ENCODE results near the gene ST6GALNAC2. TPM values are rescaled to one million over a fixed set of nuclear protein-coding genes. Genes with fewer than 3 reads are reported as not detected.
A peak's percentile ranks its signal among the peaks of the same experiment; 100 is the strongest.

Gene ST6GALNAC2
- total RNA-seq, 6 experiments from 2014 or later: 0.81 to 5.0 (median 2.3) TPM

DNA sequence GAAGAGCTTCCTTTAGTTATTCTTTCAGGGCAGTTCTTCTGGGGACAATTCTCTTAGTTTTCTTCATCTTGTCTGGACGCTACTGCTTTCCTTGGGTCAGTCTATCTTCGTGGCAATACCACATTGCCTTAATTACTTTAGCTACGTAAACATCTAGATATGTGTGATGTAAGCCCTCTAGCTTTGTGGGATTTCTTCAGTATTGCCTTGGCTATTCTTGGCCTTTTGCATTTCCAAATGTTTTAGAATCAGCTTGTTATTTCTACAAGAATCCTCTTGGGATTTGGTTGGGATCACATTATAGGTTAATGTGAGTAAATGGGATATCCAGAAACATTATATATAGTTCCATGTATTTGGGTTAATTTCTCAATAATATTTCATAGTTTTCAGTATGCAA is 9.0 kb upstream of the ST6GALNAC2 start:
- TF ChIP-seq POLR2A (IDR thresholded peaks at IDR 0.05): no peak
- H3K4me3 ChIP-seq: no peak overlapping the region
- intact Hi-C loops (cut with DNase I): no loop called here
- ATAC-seq (no peak), DNase-seq (no peak)
- no peaks in the 10 kb centered on the region for H3K27me3 ChIP-seq
- 69% methylated on average over 2 of the region's 3 CpGs for WGBS (ENCODE audit: insufficient coverage, low coverage, low lambda C conversion rate, missing lambda C conversion rate)
- no peak overlapping the region for H3K27ac ChIP-seq
- H3K4me1 ChIP-seq: peaks cover 0 to 15% (median 6%) of the 10 kb centered on the region in 4 donors
- no peaks in the 10 kb centered on the region for H3K36me3 ChIP-seq
- no peaks in the 10 kb centered on the region for H3K9me3 ChIP-seq

GRCh38 chr17:76593959-76594358 is 8.3 kb upstream of the ST6GALNAC2 start:
- H3K4me1 ChIP-seq: peaks cover 0 to 15% (median 6%) of the 10 kb centered on the region in 4 donors
- no peak overlapping the region for H3K4me3 ChIP-seq
- TF ChIP-seq POLR2A (IDR thresholded peaks at IDR 0.05) (no peak), CTCF (IDR thresholded peaks at IDR 0.05) (no peak)
- no peak overlapping the region for H3K27ac ChIP-seq
- H3K9me3 ChIP-seq: no peaks in the 10 kb centered on the region
- H3K27me3 ChIP-seq: no peaks in the 10 kb centered on the region
- ATAC-seq (no peak), DNase-seq (no peak)
- no peaks in the 10 kb centered on the region for H3K36me3 ChIP-seq
- intact Hi-C loops (cut with DNase I): no loop called here
- 78% methylated on average over 2 of the region's 4 CpGs for WGBS (ENCODE audit: insufficient coverage, low coverage, low lambda C conversion rate, missing lambda C conversion rate)

- ATAC-seq: no peak
- WGBS (ENCODE audit: insufficient coverage, low coverage, low lambda C conversion rate, missing lambda C conversion rate): 90% methylated on average over 7 of the region's 8 CpGs
- Histone ChIP-seq H3K36me3 (no peaks in the 10 kb centered on the region), H3K4me1 (peaks cover 0 to 17% (median 8%) of the 10 kb centered on the region in 4 donors), H3K9me3 (no peaks in the 10 kb centered on the region), H3K27me3 (no peaks in the 10 kb centered on the region), H3K27ac (no peak overlapping the region), H3K4me3 (no peak overlapping the region)
- no peak for DNase-seq
- no peak for TF ChIP-seq POLR2A (IDR thresholded peaks at IDR 0.05)
- no peak for TF ChIP-seq CTCF (IDR thresholded peaks at IDR 0.05)
- intact Hi-C loops (cut with DNase I): no loop called here
These were observed 7.7 kb upstream of the ST6GALNAC2 start for GRCh38 chr17:76593384-76593826.

DNA sequence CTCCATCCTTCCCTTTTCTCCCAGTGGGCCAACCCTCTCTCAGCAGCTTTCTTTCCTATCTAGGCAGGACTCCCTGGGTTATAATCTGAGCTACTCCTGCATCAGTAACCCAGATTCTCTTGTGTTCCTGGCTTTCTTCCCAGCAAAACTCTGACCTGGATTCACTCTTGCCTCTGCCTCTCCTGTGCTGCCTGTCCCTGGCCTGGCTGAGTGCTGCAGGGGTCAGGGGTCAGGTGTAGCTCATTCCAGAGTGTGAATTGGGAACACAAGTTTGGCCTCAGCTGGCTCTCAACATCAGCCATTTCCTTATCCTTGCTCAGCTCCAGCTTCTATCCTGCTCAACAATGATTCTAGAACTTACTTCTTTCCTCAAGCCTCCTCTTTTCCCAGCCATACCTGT is 2.5 kb upstream of the ST6GALNAC2 start:
- Histone ChIP-seq H3K27me3 (no peaks in the 10 kb centered on the region), H3K9me3 (no peaks in the 10 kb centered on the region), H3K4me3 (no peak overlapping the region), H3K27ac (no peak overlapping the region), H3K4me1 (peaks cover 0 to 19% (median 4%) of the 10 kb centered on the region in 4 donors), H3K36me3 (no peaks in the 10 kb centered on the region)
- ATAC-seq (peak; percentile 75 to 79 (median 76)), DNase-seq (peak; percentile 66 to 92 (median 85))
- TF ChIP-seq POLR2A (IDR thresholded peaks at IDR 0.05) (no peak), CTCF (IDR thresholded peaks at IDR 0.05) (no peak)
- intact Hi-C loops (cut with DNase I): no loop called here

- intact Hi-C loops (cut with DNase I): no loop called here
- DNase-seq (no peak), ATAC-seq (no peak)
- Histone ChIP-seq H3K27me3 (no peaks in the 10 kb centered on the region), H3K9me3 (no peaks in the 10 kb centered on the region), H3K4me3 (no peak overlapping the region), H3K36me3 (no peaks in the 10 kb centered on the region), H3K27ac (no peak overlapping the region), H3K4me1 (peaks cover 0 to 19% (median 4%) of the 10 kb centered on the region in 4 donors)
- TF ChIP-seq CTCF (IDR thresholded peaks at IDR 0.05) (no peak), POLR2A (IDR thresholded peaks at IDR 0.05) (no peak)
- whole genome bisulfite sequencing (ENCODE audit: insufficient coverage, low coverage, low lambda C conversion rate, missing lambda C conversion rate): 80% methylated on average over 2 of the region's 17 CpGs
These were observed 1.3 kb upstream of the ST6GALNAC2 start for GRCh38 chr17:76586741-76587487.
